CD4-positive, alpha-beta T cell (primary cell): ENCODE measurements around the gene SND1. TPM values are rescaled to one million over a fixed set of nuclear protein-coding genes. Genes with fewer than 3 reads are reported as not detected.

Experiments used
- ATAC-seq: fragments of 200-7000 bp; cut with Tn5 transposase; one replicate; pipeline ENCODE4 v1.10.0; 2022; ENCODE audit warnings: mild to moderate bottlenecking; ENCODE audit not compliant: poor library complexity
- CTCF ChIA-PET: fragments of 350-600 bp; sonication (Branson Sonifier 250); formaldehyde crosslinking; loops from one replicate; lab custom pipeline; 2021; ENCODE audit warnings: antibody characterized with exemption, inconsistent platforms; lab: Charles Lee
- POLR2A ChIA-PET: fragments of 350-600 bp; sonication (Branson Sonifier 250); formaldehyde crosslinking; loops from one replicate; lab custom pipeline; 2021; ENCODE audit warnings: antibody characterized with exemption, inconsistent platforms; lab: Charles Lee
- DNase-seq, 14 experiments: peaks; one replicate each; pipeline ENCODE4 v3.0.0-alpha.2; 2013 to 2020; ENCODE audit warnings: mixed read lengths in 2 of 14
- H3K27ac ChIP-seq, 2 donors: one replicate each; pipeline versions ENCODE4 v1.5.1 to v1.7.0; 2013; ENCODE audit warnings: low read length in 2 of 2, low read depth in 1 of 2, mild to moderate bottlenecking in 1 of 2
- H3K27me3 ChIP-seq, 2 experiments: 1 replicate in 1 of 2; 2 replicates in 1 of 2; pipeline versions ENCODE4 v1.6.1 to v1.7.0; 2013; ENCODE audit warnings: low read length in 2 of 2, control low read depth in 1 of 2, mild to moderate bottlenecking in 1 of 2, moderate library complexity in 1 of 2; ENCODE audit not compliant: insufficient read depth in 2 of 2, control insufficient read depth in 1 of 2
- H3K36me3 ChIP-seq: one replicate; pipeline ENCODE4 v1.6.1; 2013; ENCODE audit warnings: low read length, control low read depth; ENCODE audit not compliant: insufficient read depth
- H3K4me1 ChIP-seq: one replicate; pipeline ENCODE4 v1.6.1; 2013; ENCODE audit warnings: low read length, control low read depth; ENCODE audit not compliant: insufficient read depth
- H3K4me3 ChIP-seq: one replicate; pipeline ENCODE4 v1.5.1; 2013; ENCODE audit warnings: mild to moderate bottlenecking, low read length, moderate library complexity
- H3K9me3 ChIP-seq, 2 experiments: 1 replicate in 1 of 2; 2 replicates in 1 of 2; pipeline versions ENCODE4 v1.6.1 to v1.7.0; 2013; ENCODE audit warnings: low read length in 2 of 2, mild to moderate bottlenecking in 2 of 2, control low read depth in 1 of 2, moderate library complexity in 1 of 2; ENCODE audit not compliant: control insufficient read depth in 1 of 2, insufficient read depth in 1 of 2
- H3K27ac Mint-ChIP-seq: one replicate; pipeline ENCODE4 v1.8.0; 2020; ENCODE audit warnings: mixed read lengths
- H3K27me3 Mint-ChIP-seq: one replicate; pipeline ENCODE4 v1.8.0; 2021; ENCODE audit warnings: mixed read lengths
- H3K36me3 Mint-ChIP-seq: one replicate; pipeline ENCODE4 v1.8.0; 2021; ENCODE audit warnings: low read depth, mixed read lengths
- H3K4me1 Mint-ChIP-seq: one replicate; pipeline ENCODE4 v1.8.0; 2021; ENCODE audit warnings: low read depth, mixed read lengths
- H3K4me3 Mint-ChIP-seq: one replicate; pipeline ENCODE4 v1.8.0; 2020; ENCODE audit warnings: mild to moderate bottlenecking, mixed read lengths
- H3K9me3 Mint-ChIP-seq: one replicate; pipeline ENCODE4 v1.8.0; 2020; ENCODE audit warnings: mixed read lengths
- intact Hi-C, 2 experiments: fragments of 100-400 bp; cut with DNase I in 1 of 2; cut with micrococcal nuclease in 1 of 2; formaldehyde crosslinking; loops; one replicate each; pipeline versions ENCODE4 v1.15.1 to v1.9.0; 2023 to 2025; cut with DNase I, micrococcal nuclease
- total RNA-seq, 174 experiments: library from RNA in 2 of 174; stranded (reverse) in 2 of 174; gene quantifications; one replicate each; pipeline ENCODE4 v1.2.3 and lab custom pipeline; 2021 to 2026
- TF ChIP-seq, protein P1 (sequence below): fragments of 200-600 bp; IDR thresholded peaks from one replicate; pipeline ENCODE4 v1.8.0; 2022; ENCODE audit warnings: antibody characterized with exemption, mild to moderate bottlenecking

SND1 gene
- total RNA-seq, 2 experiments from 2014 or later = 104 to 113 TPM

DNA sequence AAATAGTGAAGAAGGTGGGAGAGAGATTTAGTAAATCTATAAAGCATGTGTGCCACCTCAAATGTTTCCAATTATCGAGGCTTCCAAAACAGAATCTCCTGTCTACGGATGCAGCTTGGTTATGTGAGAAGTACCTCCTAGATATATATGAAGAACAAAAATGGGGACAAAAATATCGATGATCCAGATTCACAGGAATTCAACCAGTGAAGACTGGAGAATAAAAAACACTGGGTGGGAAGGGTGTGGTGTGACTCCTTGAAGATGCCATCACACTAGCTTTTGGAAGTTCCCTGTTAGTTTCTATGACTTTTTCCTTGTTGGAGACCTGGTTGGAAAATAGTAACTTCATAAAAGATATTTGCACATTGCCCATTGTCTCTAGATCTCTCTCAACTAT lies 226.8 kb downstream of the SND1 start:
- no peak overlapping the region for H3K27ac ChIP-seq
- no peaks in the 10 kb centered on the region for H3K9me3 ChIP-seq
- Mint-ChIP-seq H3K27ac (no peak overlapping the region), H3K9me3 (no peaks in the 10 kb centered on the region), H3K4me1 (peaks cover 7% of the 10 kb centered on the region), H3K4me3 (no peak overlapping the region), H3K27me3 (no peaks in the 10 kb centered on the region), H3K36me3 (no peaks in the 10 kb centered on the region)
- intact Hi-C loops = no loop called here
- ChIA-PET POLR2A (interaction anchor here (1.0 kb wide), 1 partner anchor 17 kb away, joined by 3 read pairs; no protein-coding TSS in a partner anchor), CTCF (no interaction called here)
- no peak for ATAC-seq
- DNase-seq = no peak
- H3K4me3 ChIP-seq = no peak overlapping the region
- peaks cover 6% of the 10 kb centered on the region for H3K4me1 ChIP-seq
- TF ChIP-seq, protein P1, sequence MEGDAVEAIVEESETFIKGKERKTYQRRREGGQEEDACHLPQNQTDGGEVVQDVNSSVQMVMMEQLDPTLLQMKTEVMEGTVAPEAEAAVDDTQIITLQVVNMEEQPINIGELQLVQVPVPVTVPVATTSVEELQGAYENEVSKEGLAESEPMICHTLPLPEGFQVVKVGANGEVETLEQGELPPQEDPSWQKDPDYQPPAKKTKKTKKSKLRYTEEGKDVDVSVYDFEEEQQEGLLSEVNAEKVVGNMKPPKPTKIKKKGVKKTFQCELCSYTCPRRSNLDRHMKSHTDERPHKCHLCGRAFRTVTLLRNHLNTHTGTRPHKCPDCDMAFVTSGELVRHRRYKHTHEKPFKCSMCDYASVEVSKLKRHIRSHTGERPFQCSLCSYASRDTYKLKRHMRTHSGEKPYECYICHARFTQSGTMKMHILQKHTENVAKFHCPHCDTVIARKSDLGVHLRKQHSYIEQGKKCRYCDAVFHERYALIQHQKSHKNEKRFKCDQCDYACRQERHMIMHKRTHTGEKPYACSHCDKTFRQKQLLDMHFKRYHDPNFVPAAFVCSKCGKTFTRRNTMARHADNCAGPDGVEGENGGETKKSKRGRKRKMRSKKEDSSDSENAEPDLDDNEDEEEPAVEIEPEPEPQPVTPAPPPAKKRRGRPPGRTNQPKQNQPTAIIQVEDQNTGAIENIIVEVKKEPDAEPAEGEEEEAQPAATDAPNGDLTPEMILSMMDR = no peak
- H3K27me3 ChIP-seq = no peaks in the 10 kb centered on the region
- no peaks in the 10 kb centered on the region for H3K36me3 ChIP-seq

DNA sequence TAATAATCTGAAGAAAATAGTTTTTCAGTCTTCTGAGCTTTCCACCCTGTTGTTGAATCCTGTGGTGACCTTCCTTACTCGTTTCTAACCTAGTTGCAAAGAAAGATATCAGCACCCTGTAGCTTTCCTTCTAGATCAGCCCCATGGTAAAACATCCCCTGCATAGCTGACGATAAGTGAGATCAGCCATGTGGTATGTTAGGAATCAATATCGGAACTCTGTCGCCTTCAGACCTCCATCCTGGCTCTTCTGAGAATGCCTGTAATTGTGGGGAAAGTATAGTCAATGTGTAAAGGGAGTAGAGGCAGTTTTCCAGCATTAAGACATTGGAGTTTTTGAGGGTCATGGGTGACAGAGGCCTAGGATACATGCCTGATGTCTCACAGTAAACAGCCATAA lies 227.4 kb downstream of the SND1 start:
- Histone ChIP-seq H3K4me1 (peaks cover 4% of the 10 kb centered on the region), H3K36me3 (no peaks in the 10 kb centered on the region), H3K27me3 (no peaks in the 10 kb centered on the region), H3K27ac (no peak overlapping the region), H3K9me3 (no peaks in the 10 kb centered on the region), H3K4me3 (no peak overlapping the region)
- no peak overlapping the region for H3K27ac Mint-ChIP-seq
- H3K4me1 Mint-ChIP-seq = peaks cover under 1% of the 10 kb centered on the region
- no peaks in the 10 kb centered on the region for H3K27me3 Mint-ChIP-seq
- DNase-seq (no peak), ATAC-seq (no peak)
- no peak overlapping the region for H3K4me3 Mint-ChIP-seq
- ChIA-PET POLR2A (interaction anchor here (1.0 kb wide), 1 partner anchor 16 kb away, joined by 3 read pairs; no protein-coding TSS in a partner anchor), CTCF (no interaction called here)
- H3K36me3 Mint-ChIP-seq = no peaks in the 10 kb centered on the region
- intact Hi-C loops = no loop called here
- no peaks in the 10 kb centered on the region for H3K9me3 Mint-ChIP-seq
- TF ChIP-seq, protein P1 = no peak

DNA sequence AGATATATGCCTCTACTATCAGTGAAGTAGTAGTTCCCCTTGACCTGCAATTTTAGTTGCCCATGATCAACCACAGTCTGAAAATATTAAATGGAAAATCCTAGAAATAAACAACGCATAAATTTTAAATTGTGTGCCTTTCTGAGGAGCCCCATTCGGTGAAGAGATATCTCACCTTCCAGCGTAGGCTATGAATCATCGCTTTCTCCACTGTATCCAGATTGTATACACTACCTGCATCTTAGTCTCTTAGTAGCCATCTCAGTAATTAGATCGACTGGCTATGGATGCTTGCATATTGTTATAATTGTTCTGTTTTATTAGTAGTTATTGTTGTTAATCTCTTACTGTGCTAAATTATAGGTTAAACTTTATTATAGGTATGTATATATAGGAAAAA lies 227.9 kb downstream of the SND1 start:
- H3K4me1 ChIP-seq = peaks cover 4% of the 10 kb centered on the region
- no peaks in the 10 kb centered on the region for H3K9me3 Mint-ChIP-seq
- no peaks in the 10 kb centered on the region for H3K4me1 Mint-ChIP-seq
- CTCF ChIA-PET = no interaction called here
- no peaks in the 10 kb centered on the region for H3K36me3 ChIP-seq
- no peak overlapping the region for H3K4me3 ChIP-seq
- H3K27ac Mint-ChIP-seq = no peak overlapping the region
- POLR2A ChIA-PET = interaction anchor here (1.0 kb wide), 1 partner anchor 15 kb away, joined by 3 read pairs; no protein-coding TSS in a partner anchor
- no peak for ATAC-seq
- H3K27ac ChIP-seq = no peak overlapping the region
- no peaks in the 10 kb centered on the region for H3K27me3 ChIP-seq
- TF ChIP-seq, protein P1 = no peak
- intact Hi-C loops = no loop called here
- H3K27me3 Mint-ChIP-seq = no peaks in the 10 kb centered on the region
- no peak for DNase-seq
- no peaks in the 10 kb centered on the region for H3K36me3 Mint-ChIP-seq
- no peak overlapping the region for H3K4me3 Mint-ChIP-seq
- H3K9me3 ChIP-seq = no peaks in the 10 kb centered on the region
